WI38 (cell line): ENCODE data around the gene TNIP2.
A peak's percentile ranks its signal among the peaks of the same experiment; 100 is the strongest.
"Not testable (repeated sequence)": the region's sequence is repeated elsewhere in the genome, so short reads cannot be mapped to it uniquely, and the experiment has no call there.

Source experiments
- H3K4me3 ChIP-seq: 2 replicates; pipeline ENCODE4 v1.5.1; 2011; ENCODE audit warnings: low read depth, mild to moderate bottlenecking, control low read depth, low read length
- CTCF ChIP-seq: IDR thresholded peaks from 2 replicates; pipeline ENCODE4 v1.5.1; 2012; ENCODE audit warnings: low read depth, mild to moderate bottlenecking, control low read depth, low read length

TNIP2 gene

GRCh38 chr4:2771264-2771663 is 15.1 kb upstream of the TNIP2 start:
- no peak for TF ChIP-seq CTCF
- H3K4me3 ChIP-seq: no peak overlapping the region

DNA sequence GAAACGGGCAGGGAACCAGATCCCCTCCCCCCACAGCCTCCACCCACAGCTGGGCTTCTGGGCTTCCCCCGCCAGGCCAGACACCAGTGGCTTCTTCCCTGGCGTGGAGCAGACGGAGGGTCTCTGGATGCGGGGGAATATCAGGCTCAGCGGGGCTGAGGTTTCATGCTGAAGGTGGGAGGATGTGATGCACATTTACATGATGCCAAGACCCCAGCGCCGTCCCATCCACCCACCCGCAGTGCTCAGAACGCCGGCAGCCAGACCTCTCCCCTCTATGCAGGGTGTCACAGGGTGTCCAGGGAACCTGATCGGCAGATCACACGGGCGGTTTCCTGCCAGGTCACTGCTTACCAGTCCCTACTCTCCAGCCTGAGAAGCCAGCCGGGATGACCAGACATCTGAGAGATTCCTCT is 12.8 kb upstream of the TNIP2 start:
- no peak for TF ChIP-seq CTCF
- no peak overlapping the region for H3K4me3 ChIP-seq

DNA sequence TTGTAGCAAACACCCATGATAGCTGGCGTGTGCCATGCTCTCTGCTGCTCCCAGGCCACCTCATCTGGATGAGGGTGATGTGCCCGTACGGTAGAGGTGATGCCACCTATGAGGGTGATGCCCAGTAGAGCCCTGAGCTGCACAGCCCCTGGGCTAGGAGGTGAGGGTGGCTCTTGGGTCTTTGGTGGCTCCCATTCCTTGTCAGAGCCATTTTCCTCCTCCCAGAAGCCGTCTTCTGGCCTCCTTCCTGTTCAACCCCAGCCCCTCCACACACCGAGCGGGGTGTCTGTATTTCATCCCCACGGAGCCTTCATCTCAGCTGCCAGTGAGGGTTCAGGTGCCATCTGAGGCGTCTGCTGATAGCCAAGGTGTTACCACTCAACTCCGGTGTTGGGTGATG is 12.0 kb upstream of the TNIP2 start:
- no peak overlapping the region for H3K4me3 ChIP-seq
- TF ChIP-seq CTCF: no peak

GRCh38 chr4:2767705-2768074 is 11.6 kb upstream of the TNIP2 start:
- no peak for TF ChIP-seq CTCF
- H3K4me3 ChIP-seq: no peak overlapping the region

- TF ChIP-seq CTCF: no peak
- no peak overlapping the region for H3K4me3 ChIP-seq
Measured at GRCh38 chr4:2767046-2767704, 11.0 kb upstream of the TNIP2 start.

DNA sequence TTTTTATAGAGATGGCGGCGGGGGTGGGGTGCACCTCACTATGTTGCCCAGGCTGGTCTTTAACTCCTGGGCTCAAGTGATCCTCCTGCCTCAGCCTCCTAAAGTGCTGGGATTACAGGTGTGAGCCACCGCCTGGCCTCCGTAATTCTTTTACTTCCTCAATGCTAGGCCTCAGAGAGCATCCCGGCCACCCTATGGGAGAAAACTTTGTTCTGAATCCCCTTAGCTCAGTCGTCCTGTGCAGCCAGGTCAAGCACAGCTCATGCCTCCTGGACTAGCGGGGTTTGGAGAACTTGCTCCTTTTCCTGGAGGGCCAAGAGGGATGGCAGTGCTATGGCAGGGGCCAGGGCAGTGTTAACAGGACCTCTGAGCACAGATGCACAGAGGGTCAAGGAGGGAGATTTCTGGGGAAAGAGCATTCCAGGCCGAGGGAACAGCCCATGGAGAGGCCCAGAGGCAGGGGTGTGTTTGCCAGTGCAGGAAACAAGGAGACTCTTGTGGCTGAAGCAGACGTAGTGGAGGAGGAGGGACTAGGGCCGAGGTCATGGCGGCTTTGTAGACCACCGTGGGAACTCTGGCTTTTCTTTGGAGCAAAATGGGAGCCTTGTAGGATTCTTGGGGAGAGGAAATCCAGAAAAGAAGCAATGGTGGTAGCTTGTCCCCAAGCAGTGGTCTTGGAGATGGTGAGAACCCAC is 9.8 kb upstream of the TNIP2 start:
- TF ChIP-seq CTCF: no peak
- H3K4me3 ChIP-seq: no peak overlapping the region

DNA sequence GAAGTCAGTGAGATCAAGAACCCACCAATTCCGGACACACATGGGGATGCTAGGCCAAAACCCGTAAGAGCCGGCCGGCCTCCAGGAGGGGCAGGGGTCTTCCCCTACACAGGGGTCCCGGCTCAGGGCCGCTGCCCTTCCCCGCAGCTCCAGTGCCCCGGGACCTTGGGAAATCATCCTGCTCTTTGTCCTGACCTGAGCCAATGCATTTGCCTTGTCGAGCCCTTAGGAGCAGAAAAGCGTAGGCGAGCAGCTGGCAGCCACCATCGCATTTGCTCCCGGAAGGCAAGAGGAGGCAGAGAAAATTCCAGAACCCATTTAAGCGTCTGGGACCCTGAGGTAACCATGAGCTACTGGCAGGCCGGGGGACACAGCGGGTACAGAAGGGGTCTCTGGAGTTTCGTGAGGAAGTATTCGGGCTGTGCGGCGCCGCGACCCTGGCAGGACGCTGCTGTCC is 7.4 kb upstream of the TNIP2 start:
- peak overlapping the region; percentile 55 for H3K4me3 ChIP-seq
- TF ChIP-seq CTCF: no peak

DNA sequence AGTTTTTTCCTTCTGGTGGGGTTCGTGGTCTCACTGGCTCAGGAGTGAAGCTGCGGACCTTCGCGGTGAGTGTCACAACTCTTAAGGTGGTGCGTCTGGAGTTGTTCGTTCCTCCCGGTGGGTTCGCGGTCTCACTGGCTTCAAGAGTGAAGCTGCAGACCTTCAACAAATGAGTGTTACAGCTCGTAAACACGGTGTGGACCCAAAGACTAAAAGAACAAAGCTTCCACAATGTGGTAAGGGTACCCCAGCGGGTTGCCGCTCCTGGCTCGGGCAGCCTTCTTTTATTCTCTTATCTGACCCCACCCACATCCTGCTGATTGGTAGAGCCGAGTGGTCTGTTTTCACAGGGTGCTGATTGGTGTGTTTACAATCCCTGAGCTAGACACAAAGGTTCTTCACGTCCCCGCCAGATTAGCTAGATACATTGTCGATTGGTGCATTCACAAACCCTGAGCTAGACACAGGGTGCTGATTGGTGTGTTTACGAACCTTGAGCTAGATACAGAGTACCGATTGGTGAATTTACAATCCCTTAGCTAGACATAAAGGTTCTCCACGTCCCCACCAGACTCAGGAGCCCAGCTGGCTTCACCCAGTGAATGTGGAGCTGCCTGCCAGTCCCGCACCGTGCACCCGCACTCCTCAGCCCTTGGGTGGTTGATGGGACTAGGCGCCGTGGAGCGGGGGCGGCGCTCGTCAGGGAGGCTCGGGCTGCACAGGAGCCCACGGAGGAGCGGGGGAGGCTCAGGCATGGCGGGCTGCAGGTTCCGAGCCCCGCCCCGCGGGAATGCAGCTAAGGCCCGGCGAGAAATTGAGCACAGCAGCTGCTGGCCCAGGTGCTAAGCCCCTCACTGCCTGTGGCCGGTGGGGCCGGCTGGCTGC is 6.6 kb upstream of the TNIP2 start:
- H3K4me3 ChIP-seq: not testable (repeated sequence)
